ENCODE measurements around the gene PDGFC. TPM values are rescaled to one million over a fixed set of nuclear protein-coding genes. Genes with fewer than 3 reads are reported as not detected.

The PDGFC gene
- total RNA-seq, 1 experiment from 2014 or later: 5.3 TPM

- Mint-ChIP-seq H3K4me1 (peaks cover 32% of the 10 kb centered on the region), H3K4me3 (no peak overlapping the region), H3K27ac (no peak overlapping the region), H3K36me3 (no peaks in the 10 kb centered on the region), H3K27me3 (ENCODE audit: low read depth) (no peaks in the 10 kb centered on the region), H3K9me3 (no peaks in the 10 kb centered on the region)
- no peak for TF ChIP-seq SOX15 (CRISPR knock-in tag; IDR thresholded peaks at IDR 0.05)
- DNase-seq (ENCODE audit: low spot score) (no peak), ATAC-seq (no peak)
- ChIA-PET CTCF (interaction anchor here (1.0 kb wide), 1 partner anchor 11 kb away, joined by 5 read pairs; no protein-coding TSS in a partner anchor), POLR2A (no interaction called here)
These were observed 14.7 kb downstream of the PDGFC start for GRCh38 chr4:156956826-156957368.

- ChIA-PET POLR2A (no interaction called here), CTCF (interaction anchor here (1.0 kb wide), 1 partner anchor 12 kb away, joined by 5 read pairs; no protein-coding TSS in a partner anchor)
- H3K27ac Mint-ChIP-seq: no peak overlapping the region
- H3K4me1 Mint-ChIP-seq: peaks cover 27% of the 10 kb centered on the region
- no peak overlapping the region for H3K4me3 Mint-ChIP-seq
- H3K27me3 Mint-ChIP-seq (ENCODE audit: low read depth): no peaks in the 10 kb centered on the region
- no peaks in the 10 kb centered on the region for H3K9me3 Mint-ChIP-seq
- ATAC-seq: no peak
- no peak for DNase-seq (ENCODE audit: low spot score)
- H3K36me3 Mint-ChIP-seq: no peaks in the 10 kb centered on the region
- TF ChIP-seq TCF7 (CRISPR knock-in tag; IDR thresholded peaks at IDR 0.05; ENCODE audit: low read depth): no peak
- no peak for TF ChIP-seq E2F5 (CRISPR knock-in tag; IDR thresholded peaks at IDR 0.05)
- no peak for TF ChIP-seq ZNF671 (CRISPR knock-in tag; IDR thresholded peaks at IDR 0.05)
- TF ChIP-seq MAX (CRISPR knock-in tag; IDR thresholded peaks at IDR 0.05): no peak
- TF ChIP-seq IRF1 (CRISPR knock-in tag; IDR thresholded peaks at IDR 0.05): no peak
- TF ChIP-seq MLX (CRISPR knock-in tag; IDR thresholded peaks at IDR 0.05): no peak
- TF ChIP-seq ZNF416 (CRISPR knock-in tag; IDR thresholded peaks at IDR 0.05): no peak
- no peak for TF ChIP-seq ZNF263 (CRISPR knock-in tag; IDR thresholded peaks at IDR 0.05; ENCODE audit: low read depth)
- TF ChIP-seq JUN (CRISPR knock-in tag; IDR thresholded peaks at IDR 0.05): no peak
- no peak for TF ChIP-seq ZNF219 (CRISPR knock-in tag; IDR thresholded peaks at IDR 0.05; ENCODE audit: borderline replicate concordance)
- no peak for TF ChIP-seq TEAD4 (CRISPR knock-in tag; IDR thresholded peaks at IDR 0.05)
- TF ChIP-seq ATF3 (CRISPR knock-in tag; conservative IDR thresholded peaks at IDR 0.05): no peak
- TF ChIP-seq ATF2 (CRISPR knock-in tag; IDR thresholded peaks at IDR 0.05; ENCODE audit: borderline replicate concordance, low read depth): no peak
- no peak for TF ChIP-seq GRHL2 (CRISPR knock-in tag; IDR thresholded peaks at IDR 0.05; ENCODE audit: insufficient replicate concordance, severe bottlenecking)
These were observed 15.2 kb downstream of the PDGFC start for GRCh38 chr4:156956359-156956758.

- H3K4me3 Mint-ChIP-seq: no peak overlapping the region
- H3K27me3 Mint-ChIP-seq (ENCODE audit: low read depth): no peaks in the 10 kb centered on the region
- POLR2A ChIA-PET: no interaction called here
- TF ChIP-seq ZNF396 (CRISPR knock-in tag; IDR thresholded peaks at IDR 0.05; ENCODE audit: borderline replicate concordance) (no peak), JAZF1 (CRISPR knock-in tag; IDR thresholded peaks at IDR 0.05) (no peak), FOXJ3 (CRISPR knock-in tag; IDR thresholded peaks at IDR 0.05; ENCODE audit: borderline replicate concordance) (no peak), PRDM15 (CRISPR knock-in tag; IDR thresholded peaks at IDR 0.05) (no peak), TEAD4 (CRISPR knock-in tag; IDR thresholded peaks at IDR 0.05) (no peak), ZNF138 (CRISPR knock-in tag; conservative IDR thresholded peaks at IDR 0.05) (no peak), JUN (CRISPR knock-in tag; IDR thresholded peaks at IDR 0.05) (no peak), MLX (CRISPR knock-in tag; IDR thresholded peaks at IDR 0.05) (no peak)
- H3K27ac Mint-ChIP-seq: no peak overlapping the region
- H3K36me3 Mint-ChIP-seq: no peaks in the 10 kb centered on the region
- no peaks in the 10 kb centered on the region for H3K9me3 Mint-ChIP-seq
- ATAC-seq: no peak
- no peak for DNase-seq (ENCODE audit: low spot score)
- peaks cover 20% of the 10 kb centered on the region for H3K4me1 Mint-ChIP-seq
- CTCF ChIA-PET: no interaction called here
These were observed 17.0 kb downstream of the PDGFC start for GRCh38 chr4:156954587-156954986.

Data from WTC11 (cell line).